Right lobe of liver (tissue), 6 donors: ENCODE measurements around the gene DSC2. TPM values are rescaled to one million over a fixed set of nuclear protein-coding genes. Genes with fewer than 3 reads are reported as not detected.
"Not testable (repeated sequence)": the region's sequence is repeated elsewhere in the genome, so short reads cannot be mapped to it uniquely, and the experiment has no call there.

Source experiments
- ATAC-seq, 4 donors: fragments of 200-7000 bp; cut with Tn5 transposase; one replicate each; pipeline ENCODE4 v1.9.1; 2020; ENCODE audit warnings: mild to moderate bottlenecking in 4 of 4, moderate library complexity in 4 of 4
- DNase-seq, 3 donors: peaks; one replicate each; pipeline ENCODE4 v3.0.0-alpha.2; 2020
- H3K27ac ChIP-seq, 3 donors: fragments of 200-600 bp; one replicate each; pipeline ENCODE4 v1.8.0; 2022
- H3K27me3 ChIP-seq, 2 donors: fragments of 200-600 bp; one replicate each; pipeline ENCODE4 v1.8.0; 2022
- H3K36me3 ChIP-seq, 4 donors: fragments of 200-600 bp; sonication (generic) in 1 of 4; one replicate each; pipeline versions ENCODE4 v1.5.1 to v1.8.0; 2017 to 2022; ENCODE audit warnings: control low read depth in 1 of 4
- H3K4me1 ChIP-seq, 4 donors: fragments of 200-600 bp; sonication (generic) in 1 of 4; one replicate each; pipeline versions ENCODE4 v1.5.1 to v1.8.0; 2017 to 2022; ENCODE audit warnings: control low read depth in 1 of 4
- H3K4me3 ChIP-seq, 3 donors: fragments of 200-600 bp; one replicate each; pipeline ENCODE4 v1.8.0; 2022
- H3K9me3 ChIP-seq, 4 donors: fragments of 200-600 bp; sonication (generic) in 1 of 4; one replicate each; pipeline versions ENCODE4 v1.5.1 to v1.8.0; 2017 to 2022; ENCODE audit warnings: control low read depth in 1 of 4
- POLR2A ChIP-seq: fragments of 450-650 bp; IDR thresholded peaks from one replicate; pipeline ENCODE4 v1.6.1; 2017; ENCODE audit warnings: antibody characterized with exemption, mild to moderate bottlenecking
- WGBS: methylation state at CpG from one replicate; pipeline ENCODE4 v1.1.6; 2018; ENCODE audit warnings: low coverage, low lambda C conversion rate; ENCODE audit not compliant: insufficient coverage; ENCODE audit errors: missing lambda C conversion rate; 5-methylcytosine and 5-hydroxymethylcytosine counted together
- intact Hi-C, 2 donors: fragments of 100-400 bp; cut with DNase I; formaldehyde crosslinking; loops; one replicate each; pipeline versions ENCODE4 v1.11.2 to v1.14.1; 2022
- total RNA-seq, 6 experiments: library from RNA; depleted of rRNA in 2 of 6; stranded (reverse); fragments of >200 nt in 2 of 6; fragmentation: NEBNext Ultra II Directional in 3 of 6; extraction: Animal tissue kit (Norgen Biotek cat#: 25700) in 3 of 6; gene quantifications; one replicate each; pipeline versions ENCODE4 v1.1.0 to v1.2.4, GENCODE V29; 2016 to 2023
- TF ChIP-seq, protein P1 (sequence below), 4 donors: fragments of 200-600 bp in 3 of 4; fragments of 450-650 bp in 1 of 4; IDR thresholded peaks; one replicate each; pipeline versions ENCODE4 v1.5.1 to v1.8.0; 2016 to 2022; ENCODE audit warnings: antibody characterized with exemption in 4 of 4, mild to moderate bottlenecking in 2 of 4
- donor health status: DM: no; HTN: yes; CAD: no.
- donor health status: DM: no; HTN: no; CAD: no.
- donor health status: DM: no; HTN: no; CAD: no.
- donor health status: DM: no; HTN: yes; CAD: no.
- donor health status: DM: no; HTN: yes; CAD: no.

The DSC2 gene
- total RNA-seq, 6 experiments from 2014 or later: 4.4 to 9.7 (median 6.6) TPM

DNA sequence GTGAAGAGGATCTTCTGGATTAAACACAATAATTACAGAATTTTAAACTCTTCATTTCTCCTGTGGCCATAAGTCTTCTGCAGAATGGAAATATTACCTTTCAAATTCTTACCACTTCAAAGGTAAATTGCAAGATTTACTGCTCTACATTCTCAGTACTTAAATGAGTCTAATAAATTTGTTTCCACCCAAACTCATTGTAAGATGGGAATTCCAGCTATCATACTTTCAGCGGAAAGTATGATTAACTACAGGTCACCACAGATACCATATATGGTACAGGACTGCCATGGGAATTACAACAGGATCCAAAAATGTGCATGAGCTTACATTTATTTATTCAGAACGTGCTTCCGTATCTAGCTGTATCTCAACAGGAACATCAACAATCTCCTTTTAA, 62.8 kb downstream of the DSC2 start:
- Histone ChIP-seq H3K4me3 (no peak overlapping the region), H3K4me1 (peaks cover 0 to 15% (median 0%) of the 10 kb centered on the region in 4 donors), H3K27ac (no peak overlapping the region), H3K27me3 (peaks cover 7 to 21% of the 10 kb centered on the region in 2 donors), H3K9me3 (no peaks in the 10 kb centered on the region), H3K36me3 (no peaks in the 10 kb centered on the region)
- TF ChIP-seq, protein P1, sequence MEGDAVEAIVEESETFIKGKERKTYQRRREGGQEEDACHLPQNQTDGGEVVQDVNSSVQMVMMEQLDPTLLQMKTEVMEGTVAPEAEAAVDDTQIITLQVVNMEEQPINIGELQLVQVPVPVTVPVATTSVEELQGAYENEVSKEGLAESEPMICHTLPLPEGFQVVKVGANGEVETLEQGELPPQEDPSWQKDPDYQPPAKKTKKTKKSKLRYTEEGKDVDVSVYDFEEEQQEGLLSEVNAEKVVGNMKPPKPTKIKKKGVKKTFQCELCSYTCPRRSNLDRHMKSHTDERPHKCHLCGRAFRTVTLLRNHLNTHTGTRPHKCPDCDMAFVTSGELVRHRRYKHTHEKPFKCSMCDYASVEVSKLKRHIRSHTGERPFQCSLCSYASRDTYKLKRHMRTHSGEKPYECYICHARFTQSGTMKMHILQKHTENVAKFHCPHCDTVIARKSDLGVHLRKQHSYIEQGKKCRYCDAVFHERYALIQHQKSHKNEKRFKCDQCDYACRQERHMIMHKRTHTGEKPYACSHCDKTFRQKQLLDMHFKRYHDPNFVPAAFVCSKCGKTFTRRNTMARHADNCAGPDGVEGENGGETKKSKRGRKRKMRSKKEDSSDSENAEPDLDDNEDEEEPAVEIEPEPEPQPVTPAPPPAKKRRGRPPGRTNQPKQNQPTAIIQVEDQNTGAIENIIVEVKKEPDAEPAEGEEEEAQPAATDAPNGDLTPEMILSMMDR (IDR thresholded peaks at IDR 0.05): no peak
- no peak for TF ChIP-seq POLR2A
- 62% methylated on average over 3 of the region's 3 CpGs for WGBS
- ATAC-seq (no peak), DNase-seq (no peak)
- intact Hi-C loops: no loop called here

DNA sequence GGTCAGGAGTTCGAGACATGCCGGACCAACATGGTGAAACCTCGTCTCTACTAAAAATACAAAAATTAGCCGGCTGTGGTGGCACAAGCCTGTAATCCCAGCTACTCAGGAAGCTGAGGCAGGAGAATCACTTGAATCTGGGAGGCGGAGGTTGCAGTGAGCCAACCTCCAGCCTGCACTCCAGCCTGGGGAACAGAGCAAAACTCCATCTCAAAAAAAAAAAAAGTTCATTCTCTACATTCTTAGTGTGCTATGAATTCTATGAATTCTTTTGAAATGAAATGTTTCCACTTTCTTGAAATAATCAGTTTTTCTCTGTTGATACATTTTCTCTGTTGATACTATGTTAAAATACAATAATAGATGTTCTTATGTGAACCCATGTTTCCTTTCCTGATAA, 64.5 kb downstream of the DSC2 start:
- H3K9me3 ChIP-seq, H3K36me3 ChIP-seq, H3K4me3 ChIP-seq, H3K27ac ChIP-seq, DNase-seq, intact Hi-C loops, ATAC-seq: not testable (repeated sequence)
- Histone ChIP-seq H3K4me1 (peaks cover 0 to 15% (median 0%) of the 10 kb centered on the region in 4 donors), H3K27me3 (peaks cover 7 to 20% of the 10 kb centered on the region in 2 donors)
- 84% methylated on average over 3 of the region's 5 CpGs for WGBS

DNA sequence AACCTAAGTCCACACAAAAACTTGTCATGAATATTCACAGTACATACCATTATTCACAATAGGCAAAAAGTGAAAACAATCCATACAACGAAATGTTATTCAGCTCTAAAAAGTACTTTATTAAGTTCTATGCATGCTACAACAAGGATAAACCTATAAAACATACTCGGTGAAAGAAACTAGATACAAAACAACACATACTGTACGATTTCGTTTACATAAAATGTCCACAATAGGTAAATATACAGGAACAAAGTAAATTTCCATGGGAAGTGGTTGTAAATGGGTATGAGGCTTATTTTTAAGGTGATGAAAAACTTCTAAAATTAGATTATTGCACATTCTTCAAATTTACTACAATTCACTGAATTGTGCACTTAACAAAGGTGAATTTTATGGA, 67.7 kb downstream of the DSC2 start:
- Histone ChIP-seq H3K9me3 (no peaks in the 10 kb centered on the region), H3K36me3 (no peaks in the 10 kb centered on the region), H3K4me3 (no peak overlapping the region), H3K4me1 (no peaks in the 10 kb centered on the region), H3K27ac (no peak overlapping the region), H3K27me3 (no peaks in the 10 kb centered on the region)
- WGBS: 80% methylated on average over 4 of the region's 4 CpGs
- ATAC-seq (no peak), DNase-seq (no peak)
- TF ChIP-seq, protein P1 (IDR thresholded peaks at IDR 0.05): no peak
- no peak for TF ChIP-seq POLR2A
- intact Hi-C loops: no loop called here

DNA sequence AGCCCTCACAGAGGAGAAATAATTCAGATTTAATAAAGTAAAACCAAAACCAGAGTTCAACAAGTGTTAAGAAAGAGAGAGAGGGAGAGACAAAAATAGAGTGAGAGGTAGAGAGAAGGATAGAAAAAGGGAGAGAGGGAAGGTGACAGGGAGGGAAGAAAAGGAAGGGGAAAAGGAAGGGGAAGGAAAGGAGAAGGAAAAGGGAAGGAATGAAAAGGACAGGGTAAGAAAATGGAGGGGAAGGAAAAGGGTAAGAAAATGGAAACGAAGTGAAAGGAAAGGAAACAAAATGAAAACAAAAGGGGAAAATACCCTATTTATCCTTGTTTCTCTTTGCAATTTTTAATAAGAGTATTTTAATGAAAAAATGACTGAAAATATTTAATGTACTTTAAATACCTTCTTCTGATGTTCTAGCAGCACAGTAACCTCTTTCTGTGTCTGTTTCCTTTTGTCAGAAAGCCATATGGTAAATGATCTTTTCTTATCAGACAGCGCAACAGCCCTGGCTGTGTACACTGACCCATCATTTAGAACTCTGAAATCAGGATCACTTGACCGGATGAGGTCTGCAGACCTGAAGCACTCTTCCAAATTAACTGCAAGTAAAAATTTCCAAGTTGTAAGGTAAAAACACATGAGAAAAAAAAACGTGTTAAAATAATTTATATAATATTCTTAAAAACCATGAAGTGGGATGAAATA, 71.5 kb downstream of the DSC2 start:
- no peak overlapping the region for H3K4me3 ChIP-seq
- 55% methylated on average over 4 of the region's 4 CpGs for WGBS
- H3K36me3 ChIP-seq: no peaks in the 10 kb centered on the region
- H3K27ac ChIP-seq: no peak overlapping the region
- ATAC-seq (no peak), DNase-seq (no peak)
- H3K9me3 ChIP-seq: no peaks in the 10 kb centered on the region
- intact Hi-C loops: no loop called here
- H3K4me1 ChIP-seq: no peaks in the 10 kb centered on the region
- TF ChIP-seq, protein P1 (IDR thresholded peaks at IDR 0.05): no peak
- TF ChIP-seq POLR2A: no peak
- H3K27me3 ChIP-seq: no peaks in the 10 kb centered on the region

DNA sequence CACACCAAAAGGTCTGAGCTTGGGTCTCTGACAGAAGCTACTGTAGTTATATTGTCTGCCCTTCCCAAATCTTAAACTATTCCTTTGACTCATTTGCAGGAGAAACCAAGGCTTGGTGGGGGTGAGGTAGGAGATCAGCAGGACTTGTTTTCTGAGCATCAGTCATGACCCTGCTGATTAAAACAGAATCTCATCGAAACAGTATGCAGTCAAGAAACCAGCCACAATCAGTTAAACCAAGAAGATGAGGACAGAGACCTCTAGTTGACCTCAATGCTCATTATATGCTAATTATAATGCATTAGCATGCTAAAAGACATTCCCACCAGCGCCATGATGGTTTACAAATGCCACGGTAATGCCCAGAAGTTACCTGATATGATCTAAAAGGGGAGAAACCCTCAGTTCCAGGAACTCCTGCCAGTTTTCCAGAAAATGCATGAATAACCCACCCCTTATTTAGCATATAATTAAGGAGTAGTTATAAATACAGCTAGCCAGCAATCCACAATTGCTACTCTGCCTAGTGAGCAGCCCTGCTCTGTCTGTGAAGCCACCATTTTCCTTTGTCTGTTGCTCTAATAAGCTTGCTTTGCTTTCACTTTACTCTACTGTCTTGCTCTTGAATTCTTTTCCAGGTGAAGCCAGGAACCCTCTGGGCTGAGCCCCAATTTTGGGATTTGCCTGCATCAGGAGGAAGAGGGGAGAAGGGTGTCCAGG, 86.3 kb downstream of the DSC2 start:
- DNase-seq (no peak), ATAC-seq (no peak)
- Histone ChIP-seq H3K4me3 (no peak overlapping the region), H3K36me3 (no peaks in the 10 kb centered on the region), H3K4me1 (no peaks in the 10 kb centered on the region), H3K27me3 (no peaks in the 10 kb centered on the region), H3K9me3 (no peaks in the 10 kb centered on the region), H3K27ac (no peak overlapping the region)
- 77% methylated on average over 3 of the region's 3 CpGs for WGBS
- TF ChIP-seq, protein P1 (IDR thresholded peaks at IDR 0.05): no peak
- TF ChIP-seq POLR2A: no peak
- intact Hi-C loops: no loop called here

DNA sequence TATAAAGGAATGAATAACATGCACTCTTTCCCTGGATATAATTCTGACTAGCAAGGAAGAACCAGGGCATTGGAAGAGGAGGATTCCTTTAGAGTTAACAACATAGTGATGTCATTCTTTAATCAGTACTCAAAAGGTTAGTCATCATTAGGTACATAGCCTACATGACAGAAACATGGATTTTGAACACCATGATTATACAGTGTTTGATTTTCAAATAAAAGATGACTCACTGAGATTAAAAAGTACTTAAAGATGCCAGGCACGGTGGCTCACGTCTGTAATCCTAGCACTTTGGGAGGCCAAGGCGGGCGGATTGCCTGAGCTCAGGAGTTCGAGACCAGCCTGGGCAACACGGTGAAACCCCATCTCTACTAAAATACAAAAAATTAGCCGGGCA, 90.8 kb downstream of the DSC2 start:
- DNase-seq, H3K27ac ChIP-seq, H3K4me3 ChIP-seq, intact Hi-C loops, H3K36me3 ChIP-seq, H3K27me3 ChIP-seq, H3K4me1 ChIP-seq, H3K9me3 ChIP-seq: not testable (repeated sequence)
- ATAC-seq: peak in 1 of 4 donors; percentile 90
- 60% methylated on average over 3 of the region's 7 CpGs for WGBS
